HG03354 (cell line): ENCODE measurements around the gene ROCK2.
"Not testable (repeated sequence)": the region's sequence is repeated elsewhere in the genome, so short reads cannot be mapped to it uniquely, and the experiment has no call there.

ENCODE experiments used
- ATAC-seq: cut with Tn5 transposase; IDR thresholded peaks from one replicate; pipeline ENCODE4 v1.9.1; 2021; ENCODE audit warnings: mild to moderate bottlenecking; ENCODE audit not compliant: unreplicated experiment, poor library complexity, severe bottlenecking

Gene ROCK2

DNA sequence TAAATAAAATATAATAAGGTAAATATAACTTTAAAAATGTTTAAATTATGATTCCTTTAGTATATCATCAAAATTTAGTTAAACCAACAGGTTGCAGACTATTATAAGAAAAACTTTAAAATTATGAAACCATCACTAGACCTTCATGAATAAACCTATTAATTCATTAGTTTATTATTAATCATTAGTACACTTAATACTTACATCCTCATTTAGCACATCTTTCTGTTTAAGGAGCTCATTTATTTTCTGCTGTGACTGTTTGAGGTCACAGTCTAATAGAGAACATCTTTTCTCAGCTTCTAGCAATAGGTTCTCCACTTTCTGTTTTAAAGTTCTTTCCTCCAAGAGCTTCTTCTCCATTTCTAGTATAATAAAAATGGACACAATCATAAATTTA, 136.4 kb downstream of the ROCK2 start:
- ATAC-seq, result no peak

GRCh38 chr2:11203480-11203879, 141.0 kb downstream of the ROCK2 start:
- ATAC-seq, result peak; percentile 67

DNA sequence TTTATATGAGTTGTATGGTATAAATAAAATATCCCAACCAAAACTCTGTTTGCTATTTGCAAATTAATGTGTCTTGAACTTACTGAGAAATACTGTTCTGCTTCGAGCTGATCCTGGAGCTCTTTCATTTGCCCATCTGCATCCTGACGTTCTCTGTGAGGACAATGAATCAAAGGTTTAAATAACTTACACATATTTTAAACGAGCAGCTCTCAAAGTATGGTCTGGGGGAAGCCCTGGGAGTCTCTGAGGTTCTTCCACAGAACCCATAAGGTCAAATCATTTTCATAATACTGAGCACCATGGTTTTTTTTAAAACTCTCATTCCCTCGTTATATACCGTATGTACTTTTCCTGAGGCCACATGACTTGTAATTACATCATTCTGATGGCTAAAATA, 142.5 kb downstream of the ROCK2 start:
- no peak for ATAC-seq

GRCh38 chr2:11200651-11201050, 143.8 kb downstream of the ROCK2 start:
- ATAC-seq, result no peak

DNA sequence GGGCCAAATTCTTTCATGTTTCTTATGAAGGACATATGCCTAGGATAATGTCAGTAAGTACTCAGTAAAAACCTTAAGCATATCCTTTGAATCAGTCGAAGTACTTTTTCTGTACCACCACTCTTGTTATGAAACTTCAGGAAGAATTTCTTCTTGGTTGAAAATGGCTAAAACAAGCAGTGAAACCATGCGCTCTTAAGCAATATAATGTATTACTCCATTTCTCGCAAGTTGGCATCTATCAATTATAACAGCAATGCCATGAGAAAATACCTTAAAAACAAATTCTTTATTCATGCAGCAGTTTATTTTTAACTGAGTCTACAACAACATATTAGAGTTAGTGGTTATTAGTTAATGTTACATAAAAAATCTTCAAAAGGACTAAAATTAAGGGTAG, 148.2 kb downstream of the ROCK2 start:
- ATAC-seq, result no peak

DNA sequence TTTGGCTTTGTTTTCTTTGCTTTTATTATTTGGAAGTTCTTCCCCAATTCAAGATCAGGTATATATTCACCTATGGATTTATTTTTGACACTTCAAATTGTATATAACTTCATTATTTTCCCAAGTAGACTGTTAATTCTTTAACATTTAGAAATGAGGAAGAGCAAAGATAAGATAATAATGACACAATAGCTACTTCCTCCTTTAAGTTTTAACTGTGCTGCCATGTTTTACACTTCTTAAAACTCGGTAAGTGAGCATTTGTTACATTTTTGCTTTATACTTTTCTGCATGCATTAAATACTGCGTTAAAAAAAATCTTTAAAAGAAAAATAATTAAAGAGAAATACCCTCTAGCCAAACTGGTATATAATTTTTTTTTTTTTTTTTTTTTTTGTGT, 156.7 kb downstream of the ROCK2 start:
- ATAC-seq, result no peak

DNA sequence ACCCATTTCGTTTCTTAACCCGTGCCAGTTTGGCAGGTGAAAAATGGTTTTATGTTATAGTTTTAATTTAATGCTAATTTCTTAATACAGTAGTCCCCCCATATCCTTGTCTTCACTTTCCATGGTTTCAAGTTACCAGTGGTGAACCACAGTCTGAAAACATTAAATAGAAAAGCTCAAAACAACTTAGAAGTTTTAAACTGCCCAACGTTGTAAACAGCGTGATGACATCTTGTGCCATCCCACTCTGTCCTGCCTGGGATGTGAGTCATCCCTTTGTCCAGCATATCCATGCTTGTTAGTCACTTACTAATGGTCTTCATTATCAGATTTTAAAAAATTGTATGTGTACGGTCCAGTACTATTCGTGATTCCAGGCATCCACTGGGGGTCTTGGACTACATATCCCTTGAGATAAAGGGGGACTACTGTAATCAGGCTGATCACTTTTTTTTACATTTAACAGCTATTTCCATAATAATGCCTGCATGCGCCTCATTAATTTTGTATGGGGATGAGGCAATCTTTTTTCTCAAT, 157.3 kb downstream of the ROCK2 start:
- no peak for ATAC-seq

- no peak for ATAC-seq
Observed at GRCh38 chr2:11186145-11186544, 158.3 kb downstream of the ROCK2 start.

GRCh38 chr2:11182951-11183350, 161.5 kb downstream of the ROCK2 start:
- ATAC-seq, result no peak

DNA sequence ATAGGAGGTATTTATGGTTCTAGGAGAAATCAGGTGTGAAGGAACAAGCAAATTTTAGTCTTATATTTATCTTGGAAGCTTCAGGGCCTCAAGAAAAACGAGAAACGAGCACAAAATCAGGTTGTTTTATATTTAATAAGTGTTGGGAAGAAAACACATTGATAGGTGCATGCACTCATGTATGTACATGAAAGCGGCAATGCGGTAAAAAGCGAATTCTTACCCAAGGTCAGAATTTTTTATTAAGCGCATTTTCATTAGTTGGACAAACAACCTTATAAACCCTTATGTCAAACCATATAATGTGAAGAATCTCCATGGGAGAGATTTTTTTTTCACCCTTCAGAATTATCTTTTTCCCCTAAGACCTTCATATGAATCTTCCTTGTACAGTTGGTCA, 163.8 kb downstream of the ROCK2 start:
- ATAC-seq, result no peak

- no peak for ATAC-seq
Observed at GRCh38 chr2:11179899-11180298, 164.5 kb downstream of the ROCK2 start.

- no peak for ATAC-seq
Observed at GRCh38 chr2:11179196-11179595, 165.2 kb downstream of the ROCK2 start.

DNA sequence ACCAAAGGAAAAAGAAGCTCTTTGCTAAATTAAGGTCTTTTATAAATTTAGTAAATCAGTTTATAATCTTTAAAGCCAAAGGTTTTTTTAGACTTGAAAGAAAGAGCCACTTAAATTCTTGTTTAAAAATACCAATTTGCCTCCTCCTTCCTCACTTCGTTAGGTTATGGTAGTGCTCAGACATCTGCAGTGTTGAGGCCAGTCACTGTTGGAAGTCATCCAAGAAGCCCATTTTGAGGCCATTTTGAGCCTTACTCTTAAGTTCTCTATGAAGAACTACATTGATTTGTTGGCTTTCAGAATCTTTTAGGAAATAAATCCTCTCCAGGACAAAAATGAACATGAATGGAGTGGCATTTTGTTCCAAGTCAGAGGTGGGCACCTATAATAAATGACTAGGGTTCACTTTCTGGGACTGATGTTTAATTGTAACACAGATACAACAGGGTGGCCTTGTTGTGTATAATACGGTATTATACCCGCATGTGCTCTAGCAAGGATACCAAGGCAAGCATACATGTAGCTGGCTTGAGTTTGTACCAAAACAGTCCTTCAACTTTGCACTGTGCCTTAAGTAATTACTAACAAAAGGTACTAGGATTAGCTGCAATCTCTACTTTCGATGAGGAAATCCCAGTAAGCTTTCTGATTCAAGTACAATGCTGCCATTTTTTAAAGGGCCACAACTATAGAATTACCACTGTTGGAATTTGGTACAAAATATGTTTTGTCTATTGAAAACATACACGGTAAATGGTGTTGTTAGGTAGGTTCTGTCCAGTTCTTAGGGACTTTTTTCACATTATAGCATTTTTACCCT, 166.4 kb downstream of the ROCK2 start:
- ATAC-seq, result no peak

GRCh38 chr2:11175293-11175795, 169.1 kb downstream of the ROCK2 start:
- no peak for ATAC-seq

DNA sequence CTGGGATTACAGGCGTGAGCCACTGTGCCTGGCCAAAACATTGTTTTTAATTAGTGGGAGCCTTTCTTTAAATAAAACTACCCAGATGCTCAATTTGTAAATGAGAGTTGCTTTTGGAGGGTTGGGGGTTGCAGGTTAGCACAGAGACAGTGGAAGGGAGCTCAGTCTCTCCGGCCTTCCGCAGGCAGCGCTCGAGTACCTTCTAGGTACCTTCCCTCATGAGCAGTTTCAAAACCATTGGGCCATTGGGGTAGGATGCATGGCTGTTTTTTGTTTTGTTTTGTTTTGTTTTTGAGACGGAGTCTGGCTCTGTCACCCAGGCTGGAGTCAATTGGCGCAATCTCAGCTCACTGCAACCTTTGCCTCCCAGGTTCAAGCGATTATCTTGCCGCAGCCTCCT, 170.2 kb downstream of the ROCK2 start:
- ATAC-seq, result no peak

DNA sequence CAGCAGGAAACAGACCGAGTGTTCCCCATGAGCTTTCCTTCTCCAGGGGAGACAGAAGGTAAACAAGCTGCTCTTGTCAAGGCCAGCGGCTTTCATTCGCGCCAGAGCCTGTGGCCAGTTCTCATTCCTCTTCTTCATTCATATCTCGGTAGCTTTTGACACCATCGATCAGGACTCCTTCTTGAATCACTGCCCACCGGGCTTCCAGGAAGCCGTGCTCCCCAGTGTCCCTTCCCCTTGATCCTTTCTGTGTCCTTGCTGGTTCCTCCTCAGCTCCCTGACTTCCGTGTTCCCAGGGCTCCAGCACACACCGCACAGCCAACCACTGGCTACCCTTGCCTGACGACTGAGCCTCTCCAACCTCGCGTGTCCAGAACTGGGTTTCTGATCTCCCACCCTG, 175.1 kb downstream of the ROCK2 start:
- ATAC-seq, result no peak

GRCh38 chr2:11168488-11168887, 175.9 kb downstream of the ROCK2 start:
- no peak for ATAC-seq

DNA sequence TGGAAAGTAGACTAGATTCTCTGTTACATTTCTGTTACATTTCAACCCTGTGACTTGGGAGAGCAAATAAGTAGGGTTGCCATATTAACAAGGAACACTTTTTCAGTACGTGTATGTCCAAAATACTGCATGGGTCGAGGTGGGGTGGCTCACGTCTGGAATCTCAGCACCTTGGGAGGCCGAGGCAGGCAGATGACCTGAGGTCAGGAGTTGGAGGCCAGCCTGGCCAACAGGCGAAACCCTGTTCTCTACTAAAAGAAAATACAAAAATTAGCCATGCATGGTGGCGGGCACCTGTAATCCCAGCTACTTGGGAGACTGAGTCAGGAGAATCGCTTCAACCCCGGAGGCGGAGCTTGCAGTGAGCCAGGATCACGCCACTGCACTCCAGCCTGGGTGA, 178.0 kb downstream of the ROCK2 start:
- no peak for ATAC-seq

DNA sequence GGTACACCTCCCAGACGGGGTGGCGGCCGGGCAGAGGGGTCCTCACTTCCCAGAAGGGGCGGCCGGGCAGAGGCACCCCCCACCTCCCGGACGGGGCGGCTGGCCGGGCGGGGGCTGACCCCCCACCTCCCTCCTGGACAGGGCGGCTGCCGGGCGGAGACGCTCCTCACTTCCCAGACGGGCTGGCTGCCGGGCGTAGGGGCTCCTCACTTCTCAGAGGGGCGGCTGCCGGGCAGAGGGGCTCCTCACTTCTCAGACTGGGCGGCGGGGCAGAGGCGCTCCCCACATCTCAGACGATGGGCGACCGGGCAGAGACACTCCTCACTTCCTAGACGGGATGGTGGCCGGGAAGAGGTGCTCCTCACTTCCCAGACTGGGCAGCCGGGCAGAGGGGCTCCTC, 179.4 kb downstream of the ROCK2 start:
- ATAC-seq, result not testable (repeated sequence)

DNA sequence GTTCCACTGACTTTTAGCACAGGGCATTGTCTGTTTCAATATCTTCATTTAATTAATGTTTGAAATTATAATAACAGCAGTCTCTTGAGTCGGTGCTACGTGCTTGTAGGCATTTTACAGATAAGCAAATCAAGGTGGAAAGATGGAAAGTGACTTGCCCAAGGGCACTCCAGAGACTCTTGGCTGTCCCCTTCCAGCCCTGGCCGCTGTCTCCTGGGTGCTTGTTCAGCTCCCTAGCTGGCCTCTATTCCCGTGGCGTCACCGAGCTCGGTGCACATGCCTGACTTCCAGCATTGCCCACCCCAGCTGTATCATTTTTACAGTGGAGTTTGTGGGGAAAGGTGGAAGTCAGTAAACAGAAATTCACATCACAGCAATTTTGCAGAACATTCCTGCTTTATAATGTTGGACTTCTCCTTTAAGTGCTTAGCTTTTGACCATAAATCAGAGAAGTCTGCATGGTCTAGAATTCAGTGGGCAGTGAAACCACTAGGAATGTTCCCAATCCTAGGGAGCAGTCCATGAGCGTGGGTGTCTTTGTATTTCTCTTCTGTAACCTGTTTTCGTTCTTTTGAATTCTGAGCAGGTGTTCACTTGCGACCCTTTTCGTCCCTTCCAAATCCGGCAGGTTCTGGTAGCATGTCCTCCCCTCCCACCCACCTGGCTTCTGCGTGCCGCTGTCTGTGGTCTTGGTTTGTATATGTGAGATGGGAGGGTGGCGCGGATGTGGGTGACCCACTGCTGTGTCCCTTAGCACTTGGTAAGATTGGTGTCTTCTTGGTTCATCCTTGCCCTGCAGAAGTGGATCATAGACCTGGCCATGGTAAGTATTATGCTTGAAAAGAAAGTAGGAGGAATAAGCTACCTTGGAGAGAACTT, 180.8 kb downstream of the ROCK2 start:
- no peak for ATAC-seq

- ATAC-seq, result no peak
Observed at GRCh38 chr2:11161747-11162146, 182.7 kb downstream of the ROCK2 start.
